Measurements from ENCODE around the gene MACROD2.
"Not testable (repeated sequence)": the region's sequence is repeated elsewhere in the genome, so short reads cannot be mapped to it uniquely, and the experiment has no call there.

Gene MACROD2

GRCh38 chr20:15076785-15077184 lies 1081.5 kb downstream of the MACROD2 start:
- no peak for DNase-seq

- no peak for DNase-seq
Measured at GRCh38 chr20:15077733-15078250, 1082.5 kb downstream of the MACROD2 start.

- DNase-seq = no peak
Measured at GRCh38 chr20:15079594-15080340, 1084.5 kb downstream of the MACROD2 start.

- DNase-seq = no peak
Measured at GRCh38 chr20:15081261-15081660, 1085.9 kb downstream of the MACROD2 start.

GRCh38 chr20:15091421-15092037 lies 1096.2 kb downstream of the MACROD2 start:
- DNase-seq = no peak

- no peak for DNase-seq
Measured at GRCh38 chr20:15098351-15098750, 1103.0 kb downstream of the MACROD2 start.

GRCh38 chr20:15099130-15099529 lies 1103.8 kb downstream of the MACROD2 start:
- DNase-seq = no peak

GRCh38 chr20:15100506-15101160 lies 1105.3 kb downstream of the MACROD2 start:
- DNase-seq = no peak

GRCh38 chr20:15107931-15108330 lies 1112.6 kb downstream of the MACROD2 start:
- no peak for DNase-seq

GRCh38 chr20:15109494-15109893 lies 1114.2 kb downstream of the MACROD2 start:
- no peak for DNase-seq

GRCh38 chr20:15111654-15112053 lies 1116.3 kb downstream of the MACROD2 start:
- no peak for DNase-seq

- DNase-seq = no peak
Measured at GRCh38 chr20:15113144-15113773, 1117.9 kb downstream of the MACROD2 start.

- DNase-seq = no peak
Measured at GRCh38 chr20:15119852-15120487, 1124.7 kb downstream of the MACROD2 start.

GRCh38 chr20:15122613-15123012 lies 1127.3 kb downstream of the MACROD2 start:
- peak; percentile 6 for DNase-seq

- DNase-seq = no peak
Measured at GRCh38 chr20:15131176-15131575, 1135.9 kb downstream of the MACROD2 start.

- DNase-seq = peak; percentile 29
Measured at GRCh38 chr20:15138548-15139126, 1143.3 kb downstream of the MACROD2 start.

GRCh38 chr20:15139522-15139921 lies 1144.2 kb downstream of the MACROD2 start:
- peak; percentile 30 for DNase-seq

- no peak for DNase-seq
Measured at GRCh38 chr20:15140286-15140685, 1145.0 kb downstream of the MACROD2 start.

- DNase-seq = not testable (repeated sequence)
Measured at GRCh38 chr20:15140940-15141339, 1145.6 kb downstream of the MACROD2 start.

- peak; percentile 44 for DNase-seq
Measured at GRCh38 chr20:15141861-15142260, 1146.5 kb downstream of the MACROD2 start.

- no peak for DNase-seq
Measured at GRCh38 chr20:15143478-15143877, 1148.2 kb downstream of the MACROD2 start.

GRCh38 chr20:15144916-15145315 lies 1149.6 kb downstream of the MACROD2 start:
- no peak for DNase-seq

Measured in DMS53 (cell line).